HFFc6 (cell line): ENCODE data around the gene RBM20. TPM values are rescaled to one million over a fixed set of nuclear protein-coding genes. Genes with fewer than 3 reads are reported as not detected.

Source experiments
- DNase-seq: peaks from one replicate; pipeline ENCODE4 v3.0.0-alpha.2; 2018
- H3K27ac Mint-ChIP-seq: 2 replicates; pipeline ENCODE4 v1.8.0; 2020; ENCODE audit warnings: mild to moderate bottlenecking, mixed read lengths
- H3K27me3 Mint-ChIP-seq: 2 replicates; pipeline ENCODE4 v1.8.0; 2021; ENCODE audit warnings: mild to moderate bottlenecking, moderate library complexity, mixed read lengths; ENCODE audit not compliant: insufficient read depth
- H3K36me3 Mint-ChIP-seq: 2 replicates; pipeline ENCODE4 v1.8.0; 2021; ENCODE audit warnings: low read depth, mixed read lengths
- H3K4me1 Mint-ChIP-seq: 2 replicates; pipeline ENCODE4 v1.8.0; 2020; ENCODE audit warnings: low read depth, mixed read lengths
- H3K4me3 Mint-ChIP-seq: 2 replicates; pipeline ENCODE4 v1.8.0; 2020; ENCODE audit warnings: mild to moderate bottlenecking, moderate library complexity, mixed read lengths
- H3K9me3 Mint-ChIP-seq: 2 replicates; pipeline ENCODE4 v1.8.0; 2020; ENCODE audit warnings: mild to moderate bottlenecking, mixed read lengths
- CTCF ChIP-seq: fragments of 200-600 bp; sonication (generic); IDR thresholded peaks from 2 replicates; pipeline ENCODE4 v1.5.0; 2021; ENCODE audit warnings: antibody characterized with exemption, mild to moderate bottlenecking
- total RNA-seq, 6 experiments: library from RNA; stranded (reverse); fragmentation: NEBNext Ultra II Directional; extraction: Animal tissue kit (Norgen Biotek cat#: 25700); gene quantifications; 2 replicates in 1 of 6; 3 replicates in 5 of 6; pipeline ENCODE4 v1.2.3, GENCODE V29; 2021

The RBM20 gene
- total RNA-seq, 6 experiments from 2014 or later, result not detected

- Mint-ChIP-seq H3K36me3 (peaks cover 13% of the 10 kb centered on the region), H3K27ac (no peak overlapping the region)
- no peak for DNase-seq
Observed at GRCh38 chr10:110885932-110886674, 242.0 kb downstream of the RBM20 start.

DNA sequence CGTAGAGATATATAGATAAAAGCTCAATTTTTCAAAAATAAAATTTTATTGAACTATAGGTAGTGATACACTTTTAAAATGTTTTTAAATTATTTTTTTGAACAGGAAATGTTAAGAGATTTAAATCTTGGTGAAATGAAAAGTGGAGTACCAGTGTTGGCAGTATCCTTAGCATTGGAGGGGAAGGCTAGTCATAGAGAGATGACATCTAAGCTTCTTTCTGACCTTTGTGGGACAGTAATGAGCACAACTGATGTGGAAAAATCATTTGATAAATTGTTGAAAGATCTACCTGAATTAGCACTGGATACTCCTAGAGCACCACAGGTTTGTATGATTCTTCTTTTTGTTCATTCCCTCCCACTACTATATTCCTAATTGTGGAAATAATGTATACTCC, 243.4 kb downstream of the RBM20 start:
- peaks cover 10% of the 10 kb centered on the region for H3K4me1 Mint-ChIP-seq
- no peak overlapping the region for H3K4me3 Mint-ChIP-seq
- peaks cover 8% of the 10 kb centered on the region for H3K36me3 Mint-ChIP-seq
- DNase-seq, result no peak
- TF ChIP-seq CTCF, result no peak
- H3K27ac Mint-ChIP-seq, result no peak overlapping the region
- no peaks in the 10 kb centered on the region for H3K9me3 Mint-ChIP-seq
- no peaks in the 10 kb centered on the region; the same call in 1 of the 2 replicates for H3K27me3 Mint-ChIP-seq

More at GRCh38 chr10:110885932-110886674, 242.0 kb downstream of the RBM20 start:
- Mint-ChIP-seq H3K9me3 (no peaks in the 10 kb centered on the region), H3K27me3 (no peaks in the 10 kb centered on the region; the same call in 1 of the 2 replicates), H3K4me3 (no peak overlapping the region), H3K4me1 (no peaks in the 10 kb centered on the region)
- TF ChIP-seq CTCF, result no peak

Other genes starting within 250 kb of the RBM20 start
- 10 to 100 TPM; 31.9 to 58.2 (median 35.0) TPM for gene DUSP5, start 146.4 kb upstream of the RBM20 start, total RNA-seq
- gene SMC3, start 76.6 kb upstream of the RBM20 start, total RNA-seq, result 10 to 100 TPM; 26.0 to 40.5 (median 38.0) TPM
- gene PDCD4, start 227.6 kb downstream of the RBM20 start, total RNA-seq, result 10 to 100 TPM; 56.0 to 85.6 (median 72.8) TPM